ENCODE results near the gene NEUROG1. TPM values are rescaled to one million over a fixed set of nuclear protein-coding genes. Genes with fewer than 3 reads are reported as not detected.

Gene NEUROG1
- total RNA-seq, 1 experiment from 2014 or later: not detected

- ChIA-PET CTCF (interaction anchor here (1.5 to 3.4 kb wide), 3 partner anchors 13 to 72 kb away, joined by 4 to 21 read pairs (median 20); no protein-coding TSS in a partner anchor), POLR2A (no interaction called here)
- no peaks in the 10 kb centered on the region for H3K4me1 Mint-ChIP-seq (ENCODE audit: insufficient read depth, unreplicated experiment)
- no peaks in the 10 kb centered on the region for H3K9me3 Mint-ChIP-seq (ENCODE audit: unreplicated experiment)
- H3K4me3 Mint-ChIP-seq (ENCODE audit: unreplicated experiment): no peak overlapping the region
- TF ChIP-seq, protein P1, sequence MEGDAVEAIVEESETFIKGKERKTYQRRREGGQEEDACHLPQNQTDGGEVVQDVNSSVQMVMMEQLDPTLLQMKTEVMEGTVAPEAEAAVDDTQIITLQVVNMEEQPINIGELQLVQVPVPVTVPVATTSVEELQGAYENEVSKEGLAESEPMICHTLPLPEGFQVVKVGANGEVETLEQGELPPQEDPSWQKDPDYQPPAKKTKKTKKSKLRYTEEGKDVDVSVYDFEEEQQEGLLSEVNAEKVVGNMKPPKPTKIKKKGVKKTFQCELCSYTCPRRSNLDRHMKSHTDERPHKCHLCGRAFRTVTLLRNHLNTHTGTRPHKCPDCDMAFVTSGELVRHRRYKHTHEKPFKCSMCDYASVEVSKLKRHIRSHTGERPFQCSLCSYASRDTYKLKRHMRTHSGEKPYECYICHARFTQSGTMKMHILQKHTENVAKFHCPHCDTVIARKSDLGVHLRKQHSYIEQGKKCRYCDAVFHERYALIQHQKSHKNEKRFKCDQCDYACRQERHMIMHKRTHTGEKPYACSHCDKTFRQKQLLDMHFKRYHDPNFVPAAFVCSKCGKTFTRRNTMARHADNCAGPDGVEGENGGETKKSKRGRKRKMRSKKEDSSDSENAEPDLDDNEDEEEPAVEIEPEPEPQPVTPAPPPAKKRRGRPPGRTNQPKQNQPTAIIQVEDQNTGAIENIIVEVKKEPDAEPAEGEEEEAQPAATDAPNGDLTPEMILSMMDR (IDR thresholded peaks at IDR 0.05; ENCODE audit: unreplicated experiment): no peak
- DNase-seq (ENCODE audit: unreplicated experiment): no peak
- no TSS peak for BruUV-seq (replicated peaks)
- H3K27ac Mint-ChIP-seq (ENCODE audit: low read depth, unreplicated experiment): no peak overlapping the region
- no peaks in the 10 kb centered on the region for H3K36me3 Mint-ChIP-seq (ENCODE audit: insufficient read depth, unreplicated experiment)
- no peaks in the 10 kb centered on the region for H3K27me3 Mint-ChIP-seq (ENCODE audit: insufficient read depth, unreplicated experiment)
- intact Hi-C loops (cut with micrococcal nuclease): no loop called here
These were observed 2.5 kb upstream of the NEUROG1 start for GRCh38 chr5:135538261-135538660.

DNA sequence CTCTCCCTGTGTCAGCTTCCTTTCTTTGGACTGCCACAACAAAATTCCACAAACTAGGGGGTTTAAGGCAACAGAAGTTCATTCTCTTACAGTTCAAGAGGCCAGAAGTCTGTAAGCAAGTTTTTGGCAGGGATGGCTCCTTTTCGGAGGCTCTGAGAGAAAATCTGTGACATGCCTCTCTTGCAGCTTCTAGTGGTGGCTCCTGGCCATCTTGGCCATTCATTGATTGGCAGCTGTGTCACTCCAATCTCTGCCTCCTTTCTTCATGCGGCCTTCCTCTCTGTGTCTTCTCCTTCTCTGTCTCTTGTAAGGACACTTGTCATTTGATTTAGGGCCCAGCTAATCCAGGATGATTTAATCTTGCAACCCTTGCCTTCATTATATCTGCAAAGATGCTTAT, 2.0 kb upstream of the NEUROG1 start:
- H3K36me3 Mint-ChIP-seq (ENCODE audit: insufficient read depth, unreplicated experiment): no peaks in the 10 kb centered on the region

GRCh38 chr5:135537271-135537670, 1.5 kb upstream of the NEUROG1 start:
- intact Hi-C loops (cut with micrococcal nuclease): no loop called here
- ChIA-PET POLR2A (no interaction called here), CTCF (interaction anchor here (0.9 to 3.4 kb wide), 6 partner anchors 10 to 75 kb away, joined by 3 to 21 read pairs (median 4); no protein-coding TSS in a partner anchor)
- no peak overlapping the region for H3K27ac Mint-ChIP-seq (ENCODE audit: low read depth, unreplicated experiment)
- H3K9me3 Mint-ChIP-seq (ENCODE audit: unreplicated experiment): no peaks in the 10 kb centered on the region
- BruUV-seq (replicated peaks): no TSS peak
- no peaks in the 10 kb centered on the region for H3K36me3 Mint-ChIP-seq (ENCODE audit: insufficient read depth, unreplicated experiment)
- H3K4me3 Mint-ChIP-seq (ENCODE audit: unreplicated experiment): no peak overlapping the region
- H3K27me3 Mint-ChIP-seq (ENCODE audit: insufficient read depth, unreplicated experiment): no peaks in the 10 kb centered on the region
- TF ChIP-seq, protein P1 (IDR thresholded peaks at IDR 0.05; ENCODE audit: unreplicated experiment): no peak
- DNase-seq (ENCODE audit: unreplicated experiment): no peak
- no peaks in the 10 kb centered on the region for H3K4me1 Mint-ChIP-seq (ENCODE audit: insufficient read depth, unreplicated experiment)

More for the DNA sequence above, 2.0 kb upstream of the NEUROG1 start:
- H3K4me3 Mint-ChIP-seq (ENCODE audit: unreplicated experiment): no peak overlapping the region
- H3K4me1 Mint-ChIP-seq (ENCODE audit: insufficient read depth, unreplicated experiment): no peaks in the 10 kb centered on the region
- TF ChIP-seq, protein P1 (IDR thresholded peaks at IDR 0.05; ENCODE audit: unreplicated experiment): no peak
- DNase-seq (ENCODE audit: unreplicated experiment): no peak
- ChIA-PET CTCF (interaction anchor here (0.9 to 3.4 kb wide), 5 partner anchors 11 to 72 kb away, joined by 3 to 21 read pairs (median 4); no protein-coding TSS in a partner anchor), POLR2A (no interaction called here)
- H3K27me3 Mint-ChIP-seq (ENCODE audit: insufficient read depth, unreplicated experiment): no peaks in the 10 kb centered on the region
- no peaks in the 10 kb centered on the region for H3K9me3 Mint-ChIP-seq (ENCODE audit: unreplicated experiment)
- intact Hi-C loops (cut with micrococcal nuclease): no loop called here
- BruUV-seq (replicated peaks): no TSS peak
- no peak overlapping the region for H3K27ac Mint-ChIP-seq (ENCODE audit: low read depth, unreplicated experiment)

GRCh38 chr5:135535420-135535819, 344 bp downstream of the NEUROG1 start:
- no peak for DNase-seq (ENCODE audit: unreplicated experiment)
- CTCF ChIA-PET: interaction anchor here (3.4 kb wide), 1 partner anchor 16 kb away, joined by 20 read pairs; no protein-coding TSS in a partner anchor
- no peak overlapping the region for H3K27ac Mint-ChIP-seq (ENCODE audit: low read depth, unreplicated experiment)

More at GRCh38 chr5:135535420-135535819, 344 bp downstream of the NEUROG1 start:
- no TSS peak for BruUV-seq (replicated peaks)
- POLR2A ChIA-PET: no interaction called here
- no peaks in the 10 kb centered on the region for H3K27me3 Mint-ChIP-seq (ENCODE audit: insufficient read depth, unreplicated experiment)
- no peaks in the 10 kb centered on the region for H3K4me1 Mint-ChIP-seq (ENCODE audit: insufficient read depth, unreplicated experiment)
- no peak overlapping the region for H3K4me3 Mint-ChIP-seq (ENCODE audit: unreplicated experiment)
- TF ChIP-seq, protein P1 (IDR thresholded peaks at IDR 0.05; ENCODE audit: unreplicated experiment): no peak
- no peaks in the 10 kb centered on the region for H3K36me3 Mint-ChIP-seq (ENCODE audit: insufficient read depth, unreplicated experiment)
- intact Hi-C loops (cut with micrococcal nuclease): no loop called here
- peaks cover 7% of the 10 kb centered on the region for H3K9me3 Mint-ChIP-seq (ENCODE audit: unreplicated experiment)

Data from MCF 10A (cell line).